Mesenchymal stem cell (in vitro differentiated cells and primary cell): ENCODE measurements around the gene BNIP5.
A peak's percentile ranks its signal among the peaks of the same experiment; 100 is the strongest.

ENCODE experiments used
- DNase-seq: peaks from one replicate; pipeline ENCODE4 v3.0.0-alpha.2; 2013
- H2AFZ ChIP-seq: one replicate; pipeline ENCODE4 v1.6.1; 2013; ENCODE audit warnings: low read depth, mild to moderate bottlenecking, control low read depth, inconsistent platforms, low read length, moderate library complexity
- H2AK5ac ChIP-seq: 2 replicates; pipeline ENCODE4 v1.6.1; 2013; ENCODE audit warnings: low read length, moderate library complexity, mild to moderate bottlenecking, inconsistent platforms; ENCODE audit not compliant: severe bottlenecking
- H2BK120ac ChIP-seq: one replicate; pipeline ENCODE4 v1.6.1; 2013; ENCODE audit warnings: low read depth, mild to moderate bottlenecking, inconsistent platforms, low read length, moderate library complexity
- H2BK12ac ChIP-seq, 2 experiments: one replicate each; pipeline ENCODE4 v1.6.1; 2013; ENCODE audit warnings: inconsistent platforms in 2 of 2, low read length in 2 of 2, mild to moderate bottlenecking in 2 of 2, moderate library complexity in 2 of 2, control low read depth in 1 of 2
- H2BK15ac ChIP-seq: one replicate; pipeline ENCODE4 v1.6.1; 2013; ENCODE audit warnings: mild to moderate bottlenecking, low read depth, inconsistent platforms; ENCODE audit not compliant: poor library complexity, severe bottlenecking
- H2BK5ac ChIP-seq: 2 replicates; pipeline ENCODE4 v1.6.1; 2013; ENCODE audit warnings: low read depth, mild to moderate bottlenecking, low read length, control low read depth, inconsistent platforms; ENCODE audit not compliant: poor library complexity, severe bottlenecking
- H3K14ac ChIP-seq, 2 experiments: one replicate each; pipeline ENCODE4 v1.6.1; 2013; ENCODE audit warnings: inconsistent platforms in 2 of 2, low read length in 2 of 2, control low read depth in 1 of 2, mild to moderate bottlenecking in 1 of 2, moderate library complexity in 1 of 2
- H3K18ac ChIP-seq, 2 experiments: one replicate each; pipeline ENCODE4 v1.6.1; 2013; ENCODE audit warnings: inconsistent platforms in 2 of 2, low read length in 2 of 2, control low read depth in 1 of 2, low read depth in 1 of 2, mild to moderate bottlenecking in 1 of 2
- H3K23ac ChIP-seq, 2 experiments: one replicate each; pipeline ENCODE4 v1.6.1; 2013; ENCODE audit warnings: inconsistent platforms in 2 of 2, low read length in 2 of 2, mild to moderate bottlenecking in 2 of 2, moderate library complexity in 2 of 2, control low read depth in 1 of 2
- H3K27ac ChIP-seq: 2 replicates; pipeline ENCODE4 v1.5.1; 2013; ENCODE audit warnings: mild to moderate bottlenecking, moderate library complexity, low read length, control low read depth, inconsistent platforms; ENCODE audit not compliant: poor library complexity, severe bottlenecking
- H3K27me3 ChIP-seq, 2 experiments: 2 replicates each; pipeline versions ENCODE4 v1.6.1 to v1.7.0; 2013; ENCODE audit warnings: low read length in 2 of 2, mild to moderate bottlenecking in 2 of 2, moderate library complexity in 2 of 2, control low read depth in 1 of 2, inconsistent platforms in 1 of 2; ENCODE audit not compliant: control insufficient read depth in 1 of 2, insufficient read depth in 1 of 2
- H3K36me3 ChIP-seq, 2 experiments: 2 replicates each; pipeline versions ENCODE4 v1.6.1 to v1.7.0; 2013; ENCODE audit warnings: low read length in 2 of 2, control low read depth in 1 of 2, inconsistent platforms in 1 of 2, low read depth in 1 of 2, mild to moderate bottlenecking in 1 of 2; ENCODE audit not compliant: insufficient read depth in 2 of 2, control insufficient read depth in 1 of 2
- H3K4ac ChIP-seq, 2 experiments: one replicate each; pipeline ENCODE4 v1.6.1; 2013; ENCODE audit warnings: inconsistent platforms in 2 of 2, low read length in 2 of 2, mild to moderate bottlenecking in 2 of 2, moderate library complexity in 2 of 2, control low read depth in 1 of 2, low read depth in 1 of 2
- H3K4me1 ChIP-seq: 2 replicates; pipeline ENCODE4 v1.6.1; 2013; ENCODE audit warnings: low read depth, low read length, control low read depth; ENCODE audit not compliant: control insufficient read depth, insufficient read depth
- H3K4me2 ChIP-seq: 2 replicates; pipeline ENCODE4 v1.6.1; 2013; ENCODE audit warnings: low read length, mild to moderate bottlenecking, inconsistent platforms; ENCODE audit not compliant: poor library complexity, severe bottlenecking
- H3K4me3 ChIP-seq, 2 experiments: 2 replicates each; pipeline versions ENCODE4 v1.5.1 to v1.7.0; 2013; ENCODE audit warnings: low read length in 2 of 2, mild to moderate bottlenecking in 2 of 2, control low read depth in 1 of 2, low read depth in 1 of 2; ENCODE audit not compliant: insufficient read depth in 1 of 2
- H3K79me1 ChIP-seq: replicated peaks from 2 replicates; pipeline ENCODE4 v1.6.1; 2013; ENCODE audit warnings: mild to moderate bottlenecking, control low read depth, low read length, inconsistent platforms; ENCODE audit not compliant: poor library complexity, severe bottlenecking
- H3K9ac ChIP-seq: 2 replicates; pipeline ENCODE4 v1.7.0; 2013; ENCODE audit warnings: mild to moderate bottlenecking, low read length, moderate library complexity
- H3K9me3 ChIP-seq: 2 replicates; pipeline ENCODE4 v1.7.0; 2013; ENCODE audit warnings: mild to moderate bottlenecking, low read length; ENCODE audit not compliant: control insufficient read depth
- H4K8ac ChIP-seq: one replicate; pipeline ENCODE4 v1.6.1; 2013; ENCODE audit warnings: inconsistent platforms, mild to moderate bottlenecking, low read length, moderate library complexity
- H4K91ac ChIP-seq: one replicate; pipeline ENCODE4 v1.6.1; 2013; ENCODE audit warnings: mild to moderate bottlenecking, low read length, inconsistent platforms
- WGBS: methylation state at CpG from one replicate; pipeline ENCODE4 v1.1.7; 2013; ENCODE audit warnings: mixed read lengths; 5-methylcytosine and 5-hydroxymethylcytosine counted together

Gene BNIP5

DNA sequence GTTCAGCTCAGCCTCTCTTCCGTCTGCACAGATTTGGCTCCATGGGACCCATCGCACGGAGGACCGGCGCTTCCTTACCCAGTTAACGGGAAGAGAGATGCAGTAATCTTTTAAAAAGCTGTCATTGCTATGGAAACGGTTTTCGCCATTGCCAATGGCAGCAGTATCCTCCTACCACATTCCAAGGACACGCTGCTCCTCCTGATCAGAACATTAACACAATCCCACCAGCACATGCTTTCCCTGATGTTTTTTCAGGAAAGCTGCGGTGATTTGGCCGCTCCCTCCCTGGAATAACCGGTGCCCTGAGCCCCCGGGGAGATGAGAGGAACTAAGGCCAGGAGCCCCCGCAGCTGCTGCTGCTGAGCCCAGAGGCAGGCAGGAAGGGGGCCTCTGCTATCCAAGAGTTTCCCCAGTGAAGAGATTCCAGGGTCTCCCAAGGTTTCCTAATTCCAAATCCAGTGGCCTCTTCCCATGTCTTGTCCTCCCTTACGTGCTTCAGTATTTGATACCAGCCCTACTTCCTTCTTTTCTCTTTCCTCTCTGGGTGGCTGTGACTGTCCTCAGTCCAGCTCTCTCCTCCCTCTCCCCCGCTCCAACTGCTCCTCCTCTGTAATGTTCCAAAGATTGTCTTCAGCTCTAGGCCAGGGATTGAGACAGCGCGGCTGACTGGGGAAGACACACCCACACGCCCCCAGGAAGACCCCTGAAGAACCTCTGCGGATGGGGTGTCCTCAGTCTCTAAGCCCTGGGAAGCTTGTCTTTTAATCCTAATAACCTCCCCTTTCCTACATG, 2.6 kb downstream of the BNIP5 start:
- Histone ChIP-seq H3K4me2 (no peak overlapping the region), H3K79me1 (no peaks in the 10 kb centered on the region), H3K14ac (no peak overlapping the region), H2BK12ac (no peak overlapping the region), H3K27ac (no peak overlapping the region), H3K4me3 (peak overlapping the region in 1 of 2 experiments; percentile 54), H4K91ac (no peak overlapping the region), H4K8ac (no peak overlapping the region), H3K23ac (no peak overlapping the region), H2BK5ac (no peak overlapping the region), H2BK15ac (no peak overlapping the region), H3K9me3 (no peaks in the 10 kb centered on the region), H3K36me3 (no peaks in the 10 kb centered on the region), H3K9ac (no peak overlapping the region), H2AFZ (no peak overlapping the region), H3K4me1 (peaks cover 7% of the 10 kb centered on the region), H3K18ac (no peak overlapping the region), H2BK120ac (no peak overlapping the region), H3K4ac (no peak overlapping the region), H3K27me3 (peaks cover 66 to 81% of the 10 kb centered on the region in 2 experiments), H2AK5ac (no peak overlapping the region)
- 62% methylated on average over 20 of the region's 20 CpGs for WGBS
- no peak for DNase-seq

DNA sequence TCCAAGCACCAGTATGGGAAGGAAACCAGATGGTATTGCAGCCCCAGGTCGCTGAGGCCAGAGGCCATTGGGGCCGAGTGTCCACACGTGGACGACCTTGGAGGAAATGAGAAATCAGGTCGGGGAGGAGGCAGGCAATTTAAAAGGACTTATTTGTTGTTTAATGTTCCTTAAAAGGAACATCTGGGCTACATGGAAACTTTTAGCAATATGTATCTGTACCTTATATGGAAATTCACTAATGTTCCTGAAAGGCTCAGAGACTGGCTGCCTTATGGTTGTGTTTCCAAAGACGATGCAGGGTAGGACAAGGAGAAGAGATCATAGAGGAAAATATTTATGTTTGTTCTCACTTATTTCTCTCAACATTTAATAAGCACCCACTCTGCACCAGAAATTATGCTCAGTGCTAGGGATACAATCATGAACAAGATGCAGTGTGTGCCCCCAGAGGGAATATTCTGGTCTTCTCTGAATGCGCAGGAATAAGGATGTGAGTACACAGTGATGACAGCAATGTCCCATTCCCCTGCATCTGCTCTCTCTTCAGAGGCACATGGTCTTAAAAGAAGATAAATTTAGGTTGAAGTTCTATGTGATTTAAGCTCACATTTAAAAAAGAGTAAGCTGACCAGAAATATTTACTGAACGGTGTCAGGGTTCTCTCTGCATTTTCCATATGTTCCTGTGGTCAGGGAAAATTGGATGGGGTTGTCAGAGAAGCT, 3.4 kb downstream of the BNIP5 start:
- peaks cover 7% of the 10 kb centered on the region for H3K4me1 ChIP-seq
- no peak overlapping the region for H3K4me2 ChIP-seq
- no peak overlapping the region for H3K9ac ChIP-seq
- DNase-seq = no peak
- H3K36me3 ChIP-seq = no peaks in the 10 kb centered on the region
- no peak overlapping the region for H2AK5ac ChIP-seq
- no peak overlapping the region for H3K23ac ChIP-seq
- H3K4me3 ChIP-seq = peak overlapping the region in 1 of 2 experiments; percentile 54
- no peak overlapping the region for H3K18ac ChIP-seq
- H3K9me3 ChIP-seq = no peaks in the 10 kb centered on the region
- no peak overlapping the region for H4K91ac ChIP-seq
- peaks cover 71 to 85% of the 10 kb centered on the region in 2 experiments for H3K27me3 ChIP-seq
- H2AFZ ChIP-seq = no peak overlapping the region
- H3K27ac ChIP-seq = no peak overlapping the region
- H2BK12ac ChIP-seq = no peak overlapping the region
- H3K4ac ChIP-seq = no peak overlapping the region
- no peaks in the 10 kb centered on the region for H3K79me1 ChIP-seq
- H2BK5ac ChIP-seq = no peak overlapping the region
- no peak overlapping the region for H4K8ac ChIP-seq
- H2BK120ac ChIP-seq = no peak overlapping the region
- H3K14ac ChIP-seq = no peak overlapping the region
- H2BK15ac ChIP-seq = no peak overlapping the region
- 74% methylated on average over 7 of the region's 8 CpGs for WGBS

DNA sequence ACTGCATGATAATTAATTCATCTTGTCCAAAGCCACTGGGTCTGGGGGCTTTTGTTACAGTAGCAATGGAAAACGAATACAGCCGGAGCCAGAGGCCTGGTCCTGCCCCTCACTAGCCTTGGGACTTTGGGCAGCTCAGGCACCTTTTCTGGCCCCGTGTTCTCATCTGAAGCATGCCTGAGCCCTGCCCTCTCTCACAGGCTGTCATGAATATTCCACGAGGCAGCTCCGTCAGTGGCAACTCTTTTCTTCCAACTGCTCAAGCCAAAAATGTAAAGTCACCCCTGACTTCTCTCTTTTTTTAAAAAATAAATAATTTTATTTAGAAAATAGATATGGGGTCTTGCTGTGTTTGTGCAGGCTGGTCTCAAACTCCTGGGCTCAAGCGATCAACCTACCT, 5.3 kb downstream of the BNIP5 start:
- no peak overlapping the region for H3K27ac ChIP-seq
- no peak overlapping the region for H3K23ac ChIP-seq
- H3K4me2 ChIP-seq = no peak overlapping the region
- H3K9me3 ChIP-seq = no peaks in the 10 kb centered on the region
- no peak overlapping the region for H3K14ac ChIP-seq
- H2BK12ac ChIP-seq = no peak overlapping the region
- WGBS = 92% methylated on average over 5 of the region's 6 CpGs
- H2BK5ac ChIP-seq = no peak overlapping the region
- H2AK5ac ChIP-seq = no peak overlapping the region
- H3K18ac ChIP-seq = no peak overlapping the region
- H3K9ac ChIP-seq = no peak overlapping the region
- H3K4me3 ChIP-seq = no peak overlapping the region
- no peak overlapping the region for H2BK15ac ChIP-seq
- no peak overlapping the region for H4K91ac ChIP-seq
- H3K27me3 ChIP-seq = peaks cover 81 to 95% of the 10 kb centered on the region in 2 experiments
- no peaks in the 10 kb centered on the region for H3K79me1 ChIP-seq
- no peak overlapping the region for H4K8ac ChIP-seq
- H3K36me3 ChIP-seq = no peaks in the 10 kb centered on the region
- H2AFZ ChIP-seq = no peak overlapping the region
- H3K4me1 ChIP-seq = peaks cover 7% of the 10 kb centered on the region
- H2BK120ac ChIP-seq = no peak overlapping the region
- no peak for DNase-seq
- no peak overlapping the region for H3K4ac ChIP-seq

DNA sequence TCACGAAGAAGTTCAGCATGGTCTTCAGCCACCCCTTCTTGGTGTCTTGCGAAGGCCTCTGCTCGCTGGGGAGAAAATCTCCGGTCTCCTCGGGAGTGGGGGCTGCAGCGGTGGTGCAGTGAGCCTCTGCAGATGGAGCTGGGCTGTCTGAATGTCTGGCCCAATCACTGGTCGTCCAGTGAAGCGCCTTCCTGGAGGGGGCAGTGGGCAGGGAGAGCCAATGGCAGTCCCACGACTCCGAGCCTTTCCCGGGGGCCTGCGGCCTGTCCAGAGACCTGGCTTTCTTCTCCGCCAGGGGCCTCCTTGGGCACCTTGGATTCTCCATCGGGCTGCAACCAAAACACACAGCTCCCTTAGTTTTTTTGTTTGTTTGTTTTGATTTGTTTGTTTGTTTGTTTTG, 6.3 kb downstream of the BNIP5 start:
- no peak overlapping the region for H3K4me2 ChIP-seq
- H3K14ac ChIP-seq = no peak overlapping the region

More for the DNA sequence above, 6.3 kb downstream of the BNIP5 start:
- Histone ChIP-seq H2AK5ac (no peak overlapping the region), H3K36me3 (no peaks in the 10 kb centered on the region), H2BK15ac (no peak overlapping the region), H4K91ac (no peak overlapping the region), H3K23ac (no peak overlapping the region), H3K9me3 (no peaks in the 10 kb centered on the region), H3K4me1 (peaks cover 7% of the 10 kb centered on the region), H4K8ac (no peak overlapping the region), H3K9ac (no peak overlapping the region), H3K18ac (no peak overlapping the region), H3K79me1 (no peaks in the 10 kb centered on the region), H3K4me3 (no peak overlapping the region), H3K27me3 (peaks cover 81 to 95% of the 10 kb centered on the region in 2 experiments), H2BK5ac (no peak overlapping the region), H3K4ac (no peak overlapping the region), H2BK120ac (no peak overlapping the region), H2BK12ac (no peak overlapping the region), H3K27ac (no peak overlapping the region), H2AFZ (no peak overlapping the region)
- WGBS = 89% methylated on average over 13 of the region's 14 CpGs
- DNase-seq = no peak
